ENCODE measurements around the gene UGT1A10.

DNA sequence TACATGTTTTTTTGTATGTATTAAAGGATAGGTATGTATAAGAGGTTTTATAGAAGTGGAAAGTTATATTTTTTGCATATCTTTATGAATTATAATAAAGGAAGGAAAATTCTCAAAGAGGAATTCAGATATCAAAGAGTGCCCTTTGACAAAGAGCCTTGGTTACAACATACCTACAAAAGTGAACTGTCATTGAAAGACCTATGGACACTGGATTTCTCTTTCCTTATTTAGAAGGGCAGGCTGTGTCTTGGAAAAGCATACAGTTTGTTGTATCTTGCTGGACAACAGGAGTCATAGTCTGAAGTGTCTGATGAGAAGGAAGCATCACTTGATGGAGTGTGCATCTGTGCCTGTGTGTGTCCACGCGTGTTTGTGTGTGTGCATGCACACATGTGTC is 15.2 kb downstream of the UGT1A10 start:
- TF ChIP-seq, protein P1, sequence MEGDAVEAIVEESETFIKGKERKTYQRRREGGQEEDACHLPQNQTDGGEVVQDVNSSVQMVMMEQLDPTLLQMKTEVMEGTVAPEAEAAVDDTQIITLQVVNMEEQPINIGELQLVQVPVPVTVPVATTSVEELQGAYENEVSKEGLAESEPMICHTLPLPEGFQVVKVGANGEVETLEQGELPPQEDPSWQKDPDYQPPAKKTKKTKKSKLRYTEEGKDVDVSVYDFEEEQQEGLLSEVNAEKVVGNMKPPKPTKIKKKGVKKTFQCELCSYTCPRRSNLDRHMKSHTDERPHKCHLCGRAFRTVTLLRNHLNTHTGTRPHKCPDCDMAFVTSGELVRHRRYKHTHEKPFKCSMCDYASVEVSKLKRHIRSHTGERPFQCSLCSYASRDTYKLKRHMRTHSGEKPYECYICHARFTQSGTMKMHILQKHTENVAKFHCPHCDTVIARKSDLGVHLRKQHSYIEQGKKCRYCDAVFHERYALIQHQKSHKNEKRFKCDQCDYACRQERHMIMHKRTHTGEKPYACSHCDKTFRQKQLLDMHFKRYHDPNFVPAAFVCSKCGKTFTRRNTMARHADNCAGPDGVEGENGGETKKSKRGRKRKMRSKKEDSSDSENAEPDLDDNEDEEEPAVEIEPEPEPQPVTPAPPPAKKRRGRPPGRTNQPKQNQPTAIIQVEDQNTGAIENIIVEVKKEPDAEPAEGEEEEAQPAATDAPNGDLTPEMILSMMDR (conservative IDR thresholded peaks at IDR 0.05; ENCODE audit: low read length) = no peak
- TF ChIP-seq EZH2phosphoT487 (IDR thresholded peaks at IDR 0.05; ENCODE audit: borderline replicate concordance) = no peak

Measured in Loucy (cell line).